HG03060 (cell line): ENCODE measurements around the gene DYNLT4.
"Not testable (repeated sequence)": the region's sequence is repeated elsewhere in the genome, so short reads cannot be mapped to it uniquely, and the experiment has no call there.

Experiments
- ATAC-seq: cut with Tn5 transposase; IDR thresholded peaks from one replicate; pipeline ENCODE4 v1.9.1; 2021; ENCODE audit warnings: low read depth, moderate number of reproducible peaks; ENCODE audit not compliant: unreplicated experiment

DYNLT4 gene

DNA sequence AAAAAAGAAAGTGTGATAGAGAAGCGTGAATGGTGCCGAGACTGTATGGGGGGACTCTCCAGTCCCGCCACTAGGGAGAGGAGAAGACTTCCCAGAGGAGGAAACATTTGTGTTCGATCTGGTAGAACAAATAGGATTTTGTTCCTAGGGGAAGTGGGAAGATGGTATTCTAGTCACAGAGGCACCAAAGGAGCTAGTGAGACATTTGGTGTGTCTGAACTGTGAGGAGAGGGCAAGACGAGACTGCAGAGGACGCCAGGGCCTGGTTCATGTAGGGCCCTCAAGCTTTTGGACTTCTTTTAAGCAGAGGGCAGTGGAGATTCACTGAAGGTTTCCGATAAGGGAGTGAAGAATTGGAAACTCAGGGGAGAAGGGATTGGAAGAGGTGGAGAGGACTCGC, 4.1 kb upstream of the DYNLT4 start:
- no peak for ATAC-seq

- ATAC-seq: not testable (repeated sequence)
Measured at GRCh38 chr1:44810762-44811105, 3.6 kb upstream of the DYNLT4 start.

DNA sequence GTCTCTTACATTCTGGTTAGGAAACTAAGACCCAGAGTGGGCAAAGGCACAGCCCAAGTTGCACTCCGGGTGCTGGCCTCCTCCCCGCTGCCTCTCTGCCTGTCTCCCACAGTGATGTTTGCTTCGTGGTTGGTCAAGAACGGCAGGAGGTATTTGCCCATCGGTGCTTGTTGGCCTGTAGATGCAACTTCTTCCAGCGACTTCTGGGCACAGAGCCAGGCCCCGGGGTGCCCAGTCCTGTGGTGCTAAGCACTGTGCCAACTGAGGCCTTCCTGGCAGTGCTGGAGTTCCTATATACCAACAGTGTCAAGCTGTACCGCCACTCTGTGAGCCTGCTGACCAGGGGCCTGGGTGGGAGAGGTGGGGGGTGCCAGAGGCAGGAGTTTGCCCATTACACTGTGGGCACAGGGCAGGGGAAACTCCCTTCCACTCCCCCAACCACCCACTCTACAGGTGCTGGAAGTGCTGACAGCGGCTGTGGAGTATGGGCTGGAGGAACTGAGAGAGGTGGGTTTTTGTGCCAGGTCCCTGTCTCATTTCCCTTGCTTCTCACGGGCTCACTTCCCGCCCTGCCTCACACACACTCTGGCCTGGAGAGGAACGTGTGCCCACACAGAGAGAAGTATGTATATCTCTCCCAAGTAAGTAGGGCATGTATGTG, 3.1 kb upstream of the DYNLT4 start:
- ATAC-seq: no peak

DNA sequence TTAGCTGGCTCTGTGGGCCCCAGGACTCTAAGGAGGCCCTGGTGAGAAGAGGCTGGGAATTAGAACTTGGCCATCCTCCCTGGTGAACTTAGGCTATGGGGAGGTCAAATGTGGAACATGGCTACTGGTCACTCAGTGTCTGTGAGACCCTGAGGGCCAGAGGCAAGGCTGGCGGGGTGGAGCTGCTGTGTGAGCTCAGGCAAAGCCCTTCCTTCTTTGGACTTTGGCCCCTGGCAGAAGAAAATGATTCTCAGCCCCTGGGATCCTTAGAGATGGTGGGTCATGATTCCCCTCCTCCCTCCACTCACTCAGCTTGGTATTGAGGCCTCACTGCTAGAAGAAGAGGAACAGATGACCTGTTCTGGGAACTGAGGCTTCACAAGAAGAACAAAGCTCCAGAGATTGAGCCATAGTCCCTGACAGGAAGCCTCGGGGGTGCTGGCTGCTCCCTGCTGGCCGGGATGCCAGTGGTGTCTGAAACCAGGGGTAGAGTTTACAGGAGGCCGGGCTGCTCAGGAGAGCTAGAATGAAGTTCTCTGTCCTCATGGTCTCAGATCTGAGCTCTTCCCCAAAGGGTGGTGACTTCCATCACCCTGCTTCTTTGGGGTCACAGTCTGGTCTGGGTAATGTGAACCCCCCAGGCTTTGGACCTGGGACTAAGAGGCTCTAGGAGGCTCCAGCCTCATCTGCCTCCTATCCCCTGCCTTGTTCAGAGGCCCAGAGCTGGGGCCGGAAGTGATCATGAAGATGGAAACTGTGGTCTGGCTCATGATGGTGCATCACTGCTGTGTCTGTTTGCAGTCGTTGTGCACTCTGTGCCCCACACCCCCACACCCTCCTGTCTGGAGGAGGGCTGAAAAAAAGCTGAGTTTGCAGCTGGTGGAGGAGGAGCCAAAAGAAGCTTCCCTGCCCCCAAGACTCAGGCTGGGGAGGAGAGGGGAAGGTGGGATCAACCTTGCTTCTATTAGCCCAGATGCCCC, 2.1 kb upstream of the DYNLT4 start:
- ATAC-seq: peak; percentile 25

GRCh38 chr1:44808063-44808937, 1.1 kb upstream of the DYNLT4 start, which contains the start of gene BTBD19:
Gene BTBD19, plus strand, starts transcription at chr1:44808523. Its CDS starts 298 bp downstream, at chr1:44808821.
- no peak for ATAC-seq

DNA sequence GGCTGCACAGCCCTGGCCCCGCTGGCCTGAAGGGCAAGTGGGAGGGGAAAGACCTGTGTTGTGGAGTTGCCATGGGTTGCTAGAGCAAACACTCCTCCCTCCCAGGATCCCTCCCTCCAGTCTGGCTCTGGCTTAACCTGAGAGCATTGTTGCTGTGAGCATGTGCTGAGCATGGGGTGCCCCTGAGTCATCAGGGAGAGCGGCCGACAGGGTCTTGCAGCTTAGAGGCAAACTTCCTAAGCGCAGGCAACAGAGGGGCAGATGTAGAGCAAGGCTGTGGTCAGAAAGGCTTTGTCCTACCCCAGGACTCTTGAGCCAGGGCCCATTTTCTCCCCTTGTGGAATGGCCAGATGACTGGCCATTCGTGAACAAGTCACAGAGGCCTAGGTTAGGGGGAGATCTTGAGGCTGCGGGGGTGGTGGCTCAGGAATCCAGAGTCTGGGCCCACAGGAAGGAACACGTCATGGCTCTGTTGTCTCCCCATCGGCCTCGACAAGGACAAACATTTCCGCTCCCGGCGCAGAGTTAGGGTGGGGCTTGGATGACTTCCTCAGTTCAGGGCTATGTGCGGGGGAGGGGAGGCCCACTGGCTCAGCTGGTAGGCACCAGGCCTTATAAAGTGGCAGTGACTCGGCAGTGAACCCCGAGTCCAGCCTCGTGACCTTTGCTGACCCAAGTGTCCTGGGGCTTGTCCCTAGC, 362 bp upstream of the DYNLT4 start:
- ATAC-seq: no peak

DNA sequence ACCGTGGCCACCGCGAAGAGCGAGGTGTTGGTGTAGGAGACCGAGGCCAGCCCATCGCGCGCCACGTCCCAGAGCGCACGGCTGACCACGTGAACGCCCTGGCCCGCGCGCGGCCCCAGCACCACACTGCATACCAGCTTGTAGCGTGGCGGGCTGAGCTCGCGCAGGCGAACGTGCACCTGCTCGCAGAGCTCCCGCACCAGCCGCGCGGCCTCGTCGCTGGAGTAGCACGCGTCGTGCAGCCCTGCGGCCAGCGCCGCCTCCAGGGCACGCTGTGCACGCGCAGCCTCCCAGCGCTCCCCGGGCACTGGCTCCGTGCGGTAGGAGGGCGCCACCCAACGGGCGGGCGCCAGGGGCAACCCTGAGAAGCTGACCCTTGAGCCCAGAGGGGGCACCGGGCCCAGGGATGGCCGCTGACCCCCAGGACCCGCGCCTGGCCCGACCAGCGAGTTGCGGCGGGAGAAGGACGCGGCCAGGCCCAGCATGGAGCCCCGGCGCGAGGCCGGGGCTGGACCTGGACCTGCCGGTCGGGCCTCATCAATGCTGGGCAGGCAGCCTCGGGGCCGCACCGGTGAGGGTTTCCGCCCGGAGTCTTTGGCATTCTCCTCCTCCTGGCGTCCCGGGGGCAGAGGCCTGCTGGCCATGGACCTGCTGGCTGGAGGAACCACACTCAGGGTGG, 987 bp downstream of the DYNLT4 start:
- no peak for ATAC-seq

GRCh38 chr1:44805311-44806024, 1.7 kb downstream of the DYNLT4 start:
- ATAC-seq: no peak

GRCh38 chr1:44803312-44804095, 3.6 kb downstream of the DYNLT4 start:
- no peak for ATAC-seq

GRCh38 chr1:44803062-44803311, 4.2 kb downstream of the DYNLT4 start:
- ATAC-seq: no peak

DNA sequence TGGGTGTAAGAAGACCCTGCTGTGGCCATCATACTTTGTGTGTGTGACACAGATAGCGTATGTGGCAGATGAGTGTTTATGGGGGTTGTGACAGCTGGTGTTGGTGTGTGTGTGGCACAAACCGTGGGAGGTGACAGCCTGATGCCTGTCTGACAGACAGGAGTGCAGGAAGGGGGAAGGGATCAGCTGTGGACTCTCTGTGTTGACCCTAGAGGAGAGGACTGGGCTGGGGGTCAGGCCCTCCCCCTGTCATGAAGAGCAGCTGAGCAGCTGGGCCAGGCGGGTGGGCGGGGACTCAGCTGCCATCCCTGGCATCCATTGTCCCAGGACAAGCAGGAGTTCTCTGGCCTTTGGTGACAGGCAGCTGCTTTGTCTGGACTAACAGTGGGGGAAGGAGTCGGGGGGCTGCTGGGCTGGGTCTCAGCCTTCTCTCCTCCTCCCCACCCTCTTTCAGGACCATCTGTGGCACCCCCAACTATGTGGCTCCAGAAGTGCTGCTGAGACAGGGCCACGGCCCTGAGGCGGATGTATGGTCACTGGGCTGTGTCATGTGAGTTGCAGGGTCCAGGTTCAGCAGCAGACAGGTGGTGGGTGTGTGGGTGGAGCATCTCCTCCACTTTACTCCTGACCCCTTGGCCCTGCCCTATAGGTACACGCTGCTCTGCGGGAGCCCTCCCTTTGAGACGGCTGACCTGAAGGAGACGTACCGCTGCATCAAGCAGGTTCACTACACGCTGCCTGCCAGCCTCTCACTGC, 4.7 kb downstream of the DYNLT4 start:
- no peak for ATAC-seq

DNA sequence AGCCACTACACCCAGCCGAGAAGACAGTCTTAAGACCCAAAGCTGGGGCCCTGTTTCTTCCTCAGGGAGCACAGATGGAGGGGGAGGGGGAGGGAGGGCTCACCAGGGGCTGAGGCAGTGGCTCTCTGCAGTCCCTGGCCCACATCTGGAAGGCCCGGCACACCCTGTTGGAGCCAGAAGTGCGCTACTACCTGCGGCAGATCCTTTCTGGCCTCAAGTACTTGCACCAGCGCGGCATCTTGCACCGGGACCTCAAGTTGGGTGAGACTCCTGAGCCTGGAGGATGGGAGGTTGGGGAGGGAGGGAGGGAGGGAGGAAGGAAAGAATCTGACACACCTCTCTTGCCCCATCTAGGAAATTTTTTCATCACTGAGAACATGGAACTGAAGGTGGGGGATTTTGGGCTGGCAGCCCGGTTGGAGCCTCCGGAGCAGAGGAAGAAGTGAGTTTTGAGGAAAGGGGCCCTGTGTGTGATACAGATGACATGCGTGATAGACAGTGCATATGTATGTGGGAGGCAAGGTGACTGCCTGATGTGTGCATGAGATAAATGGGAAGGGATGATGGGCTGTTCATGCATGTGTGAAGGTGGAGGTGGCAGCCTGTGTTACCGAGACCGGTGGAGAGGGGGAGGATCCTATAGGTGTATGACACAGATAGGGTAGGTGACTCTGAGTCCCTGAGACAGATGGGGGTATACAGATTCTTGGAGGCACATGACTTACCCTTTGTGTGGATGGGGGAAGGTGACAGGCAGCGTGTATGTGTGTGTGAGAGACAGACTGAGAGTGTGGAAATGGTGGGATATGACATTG, 5.5 kb downstream of the DYNLT4 start:
- no peak for ATAC-seq

DNA sequence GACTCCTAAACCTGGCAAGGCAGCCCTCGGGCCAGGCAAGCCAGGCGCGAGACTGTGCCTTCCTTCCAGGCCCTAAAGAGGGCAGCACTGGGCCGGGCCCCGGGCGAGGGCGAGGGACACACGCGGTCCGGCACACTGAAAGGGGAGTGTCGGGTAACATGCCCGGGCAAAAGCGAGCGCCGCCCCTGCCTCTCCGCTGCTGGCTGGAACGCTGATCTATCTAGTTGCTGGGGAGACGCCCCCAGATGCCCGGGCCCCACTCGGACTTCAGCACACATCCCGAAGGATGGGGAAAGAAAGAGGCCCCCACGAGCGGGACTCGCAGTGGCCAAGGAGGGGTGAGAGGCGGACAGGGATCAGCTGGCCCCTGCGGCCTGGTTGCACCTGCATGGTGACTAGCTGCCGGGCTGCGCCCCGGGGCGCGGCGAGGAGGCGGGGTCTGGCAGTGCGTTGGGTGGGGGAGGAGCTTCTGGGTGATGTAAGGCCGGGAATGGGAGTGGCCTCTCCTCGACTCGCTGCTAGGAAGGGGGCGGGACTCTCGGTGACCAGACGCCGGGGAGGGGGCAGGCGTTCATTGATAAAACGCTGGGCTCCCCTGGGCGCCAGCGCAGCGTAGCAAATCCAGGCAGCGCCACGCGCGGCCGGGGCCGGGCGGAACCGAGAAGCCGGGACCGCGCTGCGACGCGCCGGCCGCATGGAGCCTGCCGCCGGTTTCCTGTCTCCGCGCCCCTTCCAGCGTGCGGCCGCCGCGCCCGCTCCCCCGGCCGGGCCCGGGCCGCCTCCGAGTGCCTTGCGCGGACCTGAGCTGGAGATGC, 7.2 kb downstream of the DYNLT4 start, which contains the start of gene PLK3:
Gene PLK3 (plus strand): TSS at position 608 of the 815 bp plus-strand sequence. CDS start 87 bp downstream, at position 695.
- ATAC-seq: peak; percentile 59

- ATAC-seq: no peak
Measured at GRCh38 chr1:44798481-44799365, 8.4 kb downstream of the DYNLT4 start.

GRCh38 chr1:44797886-44798285, 9.3 kb downstream of the DYNLT4 start:
- not testable (repeated sequence) for ATAC-seq
